A549 treated with CpdA at 1 μM for 4 hours (cell line): ENCODE measurements around the gene TRIM58. TPM values are rescaled to one million over a fixed set of nuclear protein-coding genes. Genes with fewer than 3 reads are reported as not detected.

Experiments
- total RNA-seq: library from RNA; stranded (reverse); fragments of 200-300 nt; extraction: Qiagen RNA extraction; gene quantifications from 5 replicates; pipeline ENCODE4 v1.2.3, GENCODE V29; 2022; ENCODE audit warnings: low read depth

TRIM58 gene
- total RNA-seq = not detected in 5 replicates

GRCh38 chr1:247857069-247857984 lies at the start of gene TRIM58:
Gene TRIM58 (plus strand): TSS chr1:247857187. CDS start chr1:247857247, 60 bp downstream.

DNA sequence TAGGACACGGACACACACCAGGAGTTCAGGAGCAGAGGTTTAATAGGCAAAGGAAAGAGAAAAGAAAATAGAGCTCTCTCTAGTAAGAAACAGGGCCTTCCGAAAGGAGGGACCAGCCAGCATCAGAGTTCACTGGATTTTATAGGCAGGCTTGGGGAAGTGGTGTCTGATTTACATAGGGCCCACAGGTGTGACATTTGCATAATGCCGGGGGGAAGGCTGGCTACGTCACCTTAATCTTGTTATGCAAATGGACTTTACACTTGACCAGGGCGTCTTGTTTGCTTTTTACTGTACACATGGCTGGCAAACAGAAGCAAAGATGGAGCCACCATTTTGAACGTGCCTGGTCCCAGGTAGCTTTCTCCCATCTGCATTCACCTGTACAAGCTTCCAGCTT lies 33.0 kb upstream of the TRIM58 start, which contains the start of gene OR14A16:
Gene OR14A16, minus strand, starts transcription at position 97 of the 400 bp plus-strand sequence. CDS start 8,390 bp downstream, outside the sequence.

GRCh38 chr1:247841796-247842195 lies 15.2 kb upstream of the TRIM58 start, which contains the start of gene OR11L1:
Gene OR11L1 (minus strand): TSS chr1:247841896. CDS start chr1:247841896, 0 bp downstream.

DNA sequence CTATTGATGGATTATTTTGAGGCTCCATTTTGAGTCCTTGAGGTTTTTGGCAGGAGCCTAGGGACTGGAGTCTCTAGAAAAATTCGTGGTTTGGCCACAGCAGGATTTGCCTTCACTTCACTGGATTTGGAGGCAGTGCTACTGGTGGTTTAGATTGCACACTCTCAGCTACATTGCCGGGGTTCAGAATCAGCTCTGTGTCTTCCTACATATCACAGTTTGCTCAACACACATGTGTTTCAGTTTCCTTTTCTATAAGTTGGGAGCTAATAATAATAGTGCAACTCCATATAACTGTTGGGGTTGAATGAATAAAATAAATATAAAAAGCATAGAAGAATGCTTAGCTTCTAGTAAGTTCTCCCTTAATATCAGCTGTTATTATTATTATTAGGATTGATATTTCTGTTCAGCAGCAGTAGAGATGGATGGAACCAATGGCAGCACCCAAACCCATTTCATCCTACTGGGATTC lies 38.2 kb downstream of the TRIM58 start, which contains the start of gene OR2W3:
Gene OR2W3, plus strand, starts transcription at position 425 of the 475 bp plus-strand sequence. Its CDS starts 0 bp downstream, at position 425.

DNA sequence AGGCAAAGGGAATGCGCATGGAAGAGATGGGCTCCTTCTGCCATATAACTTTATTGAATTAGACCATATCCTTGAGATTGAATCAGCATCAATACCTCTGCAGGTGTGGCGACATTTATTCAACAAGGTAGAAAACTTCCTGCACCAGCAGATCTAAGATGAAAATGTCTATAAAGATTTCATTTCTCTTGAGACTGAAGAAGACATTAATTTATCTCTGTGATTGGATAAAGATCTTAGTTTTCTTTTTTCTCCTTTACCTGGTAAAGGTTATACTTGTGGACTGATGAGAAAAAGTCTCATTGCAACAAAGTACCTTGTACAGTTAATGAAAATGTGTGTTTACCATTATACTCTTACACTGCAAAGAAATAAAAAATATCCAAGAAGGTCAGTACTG lies 63.0 kb downstream of the TRIM58 start, which contains the start of gene OR2T8:
Gene OR2T8, plus strand, starts transcription at position 301 of the 400 bp plus-strand sequence. CDS start 766 bp downstream, outside the sequence.

DNA sequence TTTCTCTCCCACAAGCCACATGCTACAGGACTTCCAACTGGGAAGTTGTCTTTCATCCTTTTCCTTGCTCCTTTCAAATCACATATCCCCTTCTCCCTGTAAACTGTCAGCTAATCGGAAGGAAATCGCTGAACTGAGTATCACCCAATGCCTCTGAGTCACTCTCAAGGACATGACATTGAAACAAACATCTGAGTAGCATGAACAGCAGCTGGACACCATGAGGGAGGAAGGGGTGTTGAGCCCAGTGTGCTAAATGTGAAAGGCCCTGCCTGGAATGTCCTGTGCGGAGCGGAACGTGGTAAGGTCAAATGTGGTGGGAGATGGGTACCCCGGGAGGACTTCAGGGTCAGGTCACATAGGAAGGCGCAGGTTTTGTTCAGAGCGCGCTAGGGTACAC lies 67.9 kb downstream of the TRIM58 start, which contains the start of gene OR2AJ1:
Gene OR2AJ1, plus strand, starts transcription at position 22 of the 400 bp plus-strand sequence. CDS start 8,880 bp downstream, outside the sequence.

Other genes starting within 250 kb of the TRIM58 start
- not detected in 5 replicates for gene OR13G1, start 177.4 kb upstream of the TRIM58 start, total RNA-seq
- gene OR6F1, start 140.5 kb upstream of the TRIM58 start, total RNA-seq = not detected in 5 replicates
- not detected in 5 replicates for gene OR14K1, start 118.6 kb upstream of the TRIM58 start, total RNA-seq
- not detected in 5 replicates for gene OR14A2, start 109.0 kb upstream of the TRIM58 start, total RNA-seq
- gene OR1C1, start 96.6 kb upstream of the TRIM58 start, total RNA-seq = not detected in 5 replicates
- not detected in 5 replicates for gene OR14A16, start 33.1 kb upstream of the TRIM58 start, total RNA-seq
- gene OR11L1, start 15.3 kb upstream of the TRIM58 start, total RNA-seq = not detected in 5 replicates
- not detected in 5 replicates for gene OR2W3, start 38.4 kb downstream of the TRIM58 start, total RNA-seq
- not detected in 5 replicates for gene OR2T8, start 63.1 kb downstream of the TRIM58 start, total RNA-seq
- gene OR2AJ1, start 67.7 kb downstream of the TRIM58 start, total RNA-seq = not detected in 5 replicates
- not detected in 5 replicates for gene OR2L8, start 91.7 kb downstream of the TRIM58 start, total RNA-seq
- not detected in 5 replicates for gene OR2AK2, start 108.0 kb downstream of the TRIM58 start, total RNA-seq
- not detected in 5 replicates for gene OR2L5, start 156.5 kb downstream of the TRIM58 start, total RNA-seq
- gene OR2L2, start 172.9 kb downstream of the TRIM58 start, total RNA-seq = 0.01 TPM in 1 of 5 replicates, not detected in the others
- not detected in 5 replicates for gene OR2L3, start 189.6 kb downstream of the TRIM58 start, total RNA-seq
- not detected in 5 replicates for gene OR2L13, start 238.0 kb downstream of the TRIM58 start, total RNA-seq